Ectodermal cell (in vitro differentiated cells): Measurements from ENCODE around the gene OR51V1.

ENCODE experiments used
- H3K27ac ChIP-seq: 2 replicates; pipeline ENCODE4 v1.7.0; 2013; ENCODE audit warnings: mild to moderate bottlenecking, low read depth, low read length; ENCODE audit not compliant: insufficient read depth, poor library complexity, severe bottlenecking
- H3K27me3 ChIP-seq: 2 replicates; pipeline ENCODE4 v1.7.0; 2013; ENCODE audit warnings: mild to moderate bottlenecking, low read length; ENCODE audit not compliant: insufficient read depth, control insufficient read depth, poor library complexity, severe bottlenecking
- H3K36me3 ChIP-seq: one replicate; pipeline ENCODE4 v1.7.0; 2013; ENCODE audit warnings: low read length; ENCODE audit not compliant: control insufficient read depth, insufficient read depth
- H3K4me1 ChIP-seq: one replicate; pipeline ENCODE4 v1.7.0; 2013; ENCODE audit warnings: low read length; ENCODE audit not compliant: control insufficient read depth, insufficient read depth
- H3K4me3 ChIP-seq: 2 replicates; pipeline ENCODE4 v1.7.0; 2013; ENCODE audit warnings: low read depth, low read length, control low read depth; ENCODE audit not compliant: insufficient read depth
- H3K9me3 ChIP-seq: 2 replicates; pipeline ENCODE4 v1.7.0; 2013; ENCODE audit warnings: mild to moderate bottlenecking, low read length, moderate library complexity; ENCODE audit not compliant: control insufficient read depth
- WGBS, 2 experiments: methylation state at CpG; one replicate each; pipeline ENCODE4 v1.1.7; 2013; ENCODE audit warnings: missing lambda C conversion rate in 2 of 2; 5-methylcytosine and 5-hydroxymethylcytosine counted together

The OR51V1 gene

GRCh38 chr11:5232176-5232575, 31.7 kb upstream of the OR51V1 start:
- Histone ChIP-seq H3K4me3 (no peak overlapping the region), H3K27ac (no peak overlapping the region), H3K4me1 (no peaks in the 10 kb centered on the region), H3K36me3 (no peaks in the 10 kb centered on the region), H3K9me3 (no peaks in the 10 kb centered on the region), H3K27me3 (no peaks in the 10 kb centered on the region)
- 97 to 98% methylated on average over 3 of the region's 3 CpGs for whole genome bisulfite sequencing, 2 experiments

- Histone ChIP-seq H3K27ac (no peak overlapping the region), H3K27me3 (no peaks in the 10 kb centered on the region), H3K4me3 (no peak overlapping the region), H3K36me3 (no peaks in the 10 kb centered on the region), H3K9me3 (no peaks in the 10 kb centered on the region), H3K4me1 (no peaks in the 10 kb centered on the region)
- 94 to 96% methylated on average over 2 of the region's 2 CpGs for WGBS, 2 experiments
These were observed 30.6 kb upstream of the OR51V1 start for GRCh38 chr11:5231111-5231510.

GRCh38 chr11:5230266-5230665, 29.8 kb upstream of the OR51V1 start:
- Histone ChIP-seq H3K4me3 (no peak overlapping the region), H3K9me3 (no peaks in the 10 kb centered on the region), H3K27ac (no peak overlapping the region), H3K4me1 (no peaks in the 10 kb centered on the region), H3K27me3 (no peaks in the 10 kb centered on the region), H3K36me3 (no peaks in the 10 kb centered on the region)
- 93 to 100% methylated on average over 1 of the region's 1 CpG for WGBS, 2 experiments

GRCh38 chr11:5229796-5230195, 29.3 kb upstream of the OR51V1 start:
- Histone ChIP-seq H3K27me3 (no peaks in the 10 kb centered on the region), H3K36me3 (no peaks in the 10 kb centered on the region), H3K4me1 (no peaks in the 10 kb centered on the region), H3K9me3 (no peaks in the 10 kb centered on the region), H3K4me3 (no peak overlapping the region), H3K27ac (no peak overlapping the region)
- 100% methylated on average over 1 of the region's 2 CpGs; no CpG with 5 or more reads in 1 of the 2 experiments for WGBS, 2 experiments

- WGBS, 2 experiments, result 80% methylated on average over 1 of the region's 1 CpG; no CpG with 5 or more reads in 1 of the 2 experiments
- H3K4me1 ChIP-seq, result no peaks in the 10 kb centered on the region
- no peak overlapping the region for H3K27ac ChIP-seq
- H3K9me3 ChIP-seq, result no peaks in the 10 kb centered on the region
- H3K27me3 ChIP-seq, result no peaks in the 10 kb centered on the region
- no peaks in the 10 kb centered on the region for H3K36me3 ChIP-seq
- H3K4me3 ChIP-seq, result no peak overlapping the region
These were observed 28.9 kb upstream of the OR51V1 start for GRCh38 chr11:5229356-5229755.

- Histone ChIP-seq H3K4me1 (no peaks in the 10 kb centered on the region), H3K27me3 (no peaks in the 10 kb centered on the region), H3K27ac (no peak overlapping the region), H3K36me3 (no peaks in the 10 kb centered on the region), H3K4me3 (no peak overlapping the region), H3K9me3 (no peaks in the 10 kb centered on the region)
- WGBS, 2 experiments, result 83 to 87% methylated on average over 4 of the region's 5 CpGs
These were observed 27.6 kb upstream of the OR51V1 start for GRCh38 chr11:5228124-5228523.

- H3K4me3 ChIP-seq, result no peak overlapping the region
- H3K9me3 ChIP-seq, result no peaks in the 10 kb centered on the region
- 75 to 94% methylated on average over 1 of the region's 1 CpG for WGBS, 2 experiments
- H3K36me3 ChIP-seq, result no peaks in the 10 kb centered on the region
- H3K4me1 ChIP-seq, result no peaks in the 10 kb centered on the region
- no peaks in the 10 kb centered on the region for H3K27me3 ChIP-seq
- H3K27ac ChIP-seq, result no peak overlapping the region
These were observed 27.2 kb upstream of the OR51V1 start for GRCh38 chr11:5227681-5228080.

DNA sequence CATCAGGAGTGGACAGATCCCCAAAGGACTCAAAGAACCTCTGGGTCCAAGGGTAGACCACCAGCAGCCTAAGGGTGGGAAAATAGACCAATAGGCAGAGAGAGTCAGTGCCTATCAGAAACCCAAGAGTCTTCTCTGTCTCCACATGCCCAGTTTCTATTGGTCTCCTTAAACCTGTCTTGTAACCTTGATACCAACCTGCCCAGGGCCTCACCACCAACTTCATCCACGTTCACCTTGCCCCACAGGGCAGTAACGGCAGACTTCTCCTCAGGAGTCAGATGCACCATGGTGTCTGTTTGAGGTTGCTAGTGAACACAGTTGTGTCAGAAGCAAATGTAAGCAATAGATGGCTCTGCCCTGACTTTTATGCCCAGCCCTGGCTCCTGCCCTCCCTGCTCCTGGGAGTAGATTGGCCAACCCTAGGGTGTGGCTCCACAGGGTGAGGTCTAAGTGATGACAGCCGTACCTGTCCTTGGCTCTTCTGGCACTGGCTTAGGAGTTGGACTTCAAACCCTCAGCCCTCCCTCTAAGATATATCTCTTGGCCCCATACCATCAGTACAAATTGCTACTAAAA, 26.3 kb upstream of the OR51V1 start, which contains the start of gene HBB:
TSS of gene HBB (minus strand) at position 340 of the 579 bp plus-strand sequence. CDS start at position 290, 50 bp downstream.
- no peaks in the 10 kb centered on the region for H3K4me1 ChIP-seq
- H3K27me3 ChIP-seq, result no peaks in the 10 kb centered on the region
- H3K4me3 ChIP-seq, result no peak within 1 kb of the TSS
- H3K9me3 ChIP-seq, result no peaks in the 10 kb centered on the region
- no peak within 1 kb of the TSS for H3K27ac ChIP-seq
- 93 to 94% methylated on average over 3 of the region's 3 CpGs for WGBS, 2 experiments
- H3K36me3 ChIP-seq, result no peaks in the 10 kb centered on the region

DNA sequence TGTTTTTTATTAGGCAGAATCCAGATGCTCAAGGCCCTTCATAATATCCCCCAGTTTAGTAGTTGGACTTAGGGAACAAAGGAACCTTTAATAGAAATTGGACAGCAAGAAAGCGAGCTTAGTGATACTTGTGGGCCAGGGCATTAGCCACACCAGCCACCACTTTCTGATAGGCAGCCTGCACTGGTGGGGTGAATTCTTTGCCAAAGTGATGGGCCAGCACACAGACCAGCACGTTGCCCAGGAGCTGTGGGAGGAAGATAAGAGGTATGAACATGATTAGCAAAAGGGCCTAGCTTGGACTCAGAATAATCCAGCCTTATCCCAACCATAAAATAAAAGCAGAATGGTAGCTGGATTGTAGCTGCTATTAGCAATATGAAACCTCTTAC, 25.0 kb upstream of the OR51V1 start:
- Histone ChIP-seq H3K4me3 (no peak overlapping the region), H3K36me3 (no peaks in the 10 kb centered on the region), H3K4me1 (no peaks in the 10 kb centered on the region), H3K27me3 (no peaks in the 10 kb centered on the region), H3K27ac (no peak overlapping the region), H3K9me3 (no peaks in the 10 kb centered on the region)
- 94 to 100% methylated on average over 2 of the region's 2 CpGs for WGBS, 2 experiments

DNA sequence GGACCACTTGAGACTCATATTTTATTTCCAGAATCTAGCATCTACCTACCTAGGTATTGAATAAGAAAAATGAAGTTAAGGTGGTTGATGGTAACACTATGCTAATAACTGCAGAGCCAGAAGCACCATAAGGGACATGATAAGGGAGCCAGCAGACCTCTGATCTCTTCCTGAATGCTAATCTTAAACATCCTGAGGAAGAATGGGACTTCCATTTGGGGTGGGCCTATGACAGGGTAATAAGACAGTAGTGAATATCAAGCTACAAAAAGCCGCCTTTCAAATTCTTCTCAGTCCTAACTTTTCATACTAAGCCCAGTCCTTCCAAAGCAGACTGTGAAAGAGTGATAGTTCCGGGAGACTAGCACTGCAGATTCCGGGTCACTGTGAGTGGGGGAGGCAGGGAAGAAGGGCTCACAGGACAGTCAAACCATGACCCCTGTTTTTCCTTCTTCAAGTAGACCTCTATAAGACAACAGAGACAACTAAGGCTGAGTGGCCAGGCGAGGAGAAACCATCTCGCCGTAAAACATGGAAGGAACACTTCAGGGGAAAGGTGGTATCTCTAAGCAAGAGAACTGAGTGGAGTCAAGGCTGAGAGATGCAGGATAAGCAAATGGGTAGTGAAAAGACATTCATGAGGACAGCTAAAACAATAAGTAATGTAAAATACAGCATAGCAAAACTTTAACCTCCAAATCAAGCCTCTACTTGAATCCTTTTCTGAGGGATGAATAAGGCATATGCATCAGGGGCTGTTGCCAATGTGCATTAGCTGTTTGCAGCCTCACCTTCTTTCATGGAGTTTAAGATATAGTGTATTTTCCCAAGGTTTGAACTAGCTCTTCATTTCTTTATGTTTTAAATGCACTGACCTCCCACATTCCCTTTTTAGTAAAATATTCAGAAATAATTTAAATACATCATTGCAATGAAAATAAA, 24.3 kb upstream of the OR51V1 start:
- H3K36me3 ChIP-seq, result no peaks in the 10 kb centered on the region
- H3K4me3 ChIP-seq, result no peak overlapping the region
- no peaks in the 10 kb centered on the region for H3K9me3 ChIP-seq
- H3K27ac ChIP-seq, result no peak overlapping the region
- H3K27me3 ChIP-seq, result no peaks in the 10 kb centered on the region
- 92 to 96% methylated on average over 5 of the region's 6 CpGs for WGBS, 2 experiments
- no peaks in the 10 kb centered on the region for H3K4me1 ChIP-seq
